ENCODE data around the gene IFT172. TPM values are rescaled to one million over a fixed set of nuclear protein-coding genes. Genes with fewer than 3 reads are reported as not detected.

IFT172 gene
- total and polyA plus RNA-seq, 2 of the 4 experiments (the other 2 are of a cell fraction) = 18.8 to 25.5 TPM

DNA sequence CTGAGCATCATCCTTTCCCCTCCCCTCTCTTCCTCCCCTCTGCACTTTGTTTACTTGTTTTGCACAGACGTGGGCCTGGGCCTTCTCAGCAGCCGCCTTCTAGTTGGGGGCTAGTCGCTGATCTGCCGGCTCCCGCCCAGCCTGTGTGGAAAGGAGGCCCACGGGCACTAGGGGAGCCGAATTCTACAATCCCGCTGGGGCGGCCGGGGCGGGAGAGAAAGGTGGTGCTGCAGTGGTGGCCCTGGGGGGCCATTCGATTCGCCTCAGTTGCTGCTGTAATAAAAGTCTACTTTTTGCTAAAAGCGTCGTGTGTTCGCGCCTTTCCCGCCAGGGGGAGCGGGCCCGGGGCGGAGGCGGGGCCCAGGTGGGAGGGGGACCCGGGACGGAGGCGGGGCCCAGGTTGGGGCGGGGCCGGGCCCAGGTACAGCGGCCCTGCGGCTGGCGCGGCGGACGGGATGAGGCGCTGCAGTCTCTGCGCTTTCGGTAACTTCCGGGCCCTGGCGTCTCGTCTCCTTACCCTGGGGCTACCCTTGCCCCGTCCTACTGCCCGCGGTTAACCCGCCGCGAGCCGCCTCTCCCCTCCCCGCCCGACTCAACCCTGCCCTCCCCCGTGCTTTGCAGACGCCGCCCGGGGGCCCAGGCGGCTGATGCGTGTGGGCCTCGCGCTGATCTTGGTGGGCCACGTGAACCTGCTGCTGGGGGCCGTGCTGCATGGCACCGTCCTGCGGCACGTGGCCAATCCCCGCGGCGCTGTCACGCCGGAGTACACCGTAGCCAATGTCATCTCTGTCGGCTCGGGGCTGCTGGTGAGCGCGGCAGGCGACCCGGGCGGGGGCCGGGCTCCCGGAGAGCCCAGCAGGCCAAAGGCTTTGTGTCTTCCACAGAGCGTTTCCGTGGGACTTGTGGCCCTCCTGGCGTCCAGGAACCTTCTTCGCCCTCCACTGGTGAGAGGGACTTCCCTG, 47.3 kb downstream of the IFT172 start, which contains the start of gene KRTCAP3:
KRTCAP3 (plus strand) TSS at position 424 of the 962 bp plus-strand sequence; CDS start at position 456, 32 bp downstream.
- Histone ChIP-seq H3K4me3 (ENCODE audit: insufficient read depth, low read depth, low read length) (no peak within 1 kb of the TSS), H3K27ac (ENCODE audit: insufficient read depth, low read length) (no peak within 1 kb of the TSS), H2AFZ (replicated peaks; ENCODE audit: low read length, poor library complexity) (no peak within 1 kb of the TSS), H3K79me1 (ENCODE audit: low read depth in 1 of 2, low read length in 2 of 2) (no peaks in the 10 kb centered on the region; a peak in 1 of 4 replicates), H3K4me1 (ENCODE audit: control insufficient read depth, insufficient read depth, low read length) (no peaks in the 10 kb centered on the region), H2BK120ac (ENCODE audit: low read depth, low read length) (no peak within 1 kb of the TSS), H2AK5ac (ENCODE audit: low read depth, low read length) (no peak within 1 kb of the TSS), H4K20me1 (ENCODE audit: insufficient read depth, low read length) (peaks cover 4% of the 10 kb centered on the region), H3K18ac (ENCODE audit: low read depth, low read length) (no peak within 1 kb of the TSS), H3K56ac (ENCODE audit: extremely low read depth, insufficient read depth, low read length) (no peak within 1 kb of the TSS), H3K4me2 (ENCODE audit: low read depth, low read length) (no peak within 1 kb of the TSS), H3K14ac (replicated peaks; ENCODE audit: low read depth, low read length) (no peak within 1 kb of the TSS), H3K36me3 (ENCODE audit: control insufficient read depth, insufficient read depth, low read length) (peaks cover 39% of the 10 kb centered on the region), H2BK5ac (ENCODE audit: low read depth, low read length, poor library complexity, severe bottlenecking) (no peak within 1 kb of the TSS), H3K9me1 (ENCODE audit: insufficient read depth, low read length) (no peaks in the 10 kb centered on the region), H4K91ac (ENCODE audit: insufficient read depth, low read depth, low read length) (no peak within 1 kb of the TSS), H3K9me3 (ENCODE audit: control insufficient read depth, insufficient read depth, low read length) (no peaks in the 10 kb centered on the region), H3K9ac (ENCODE audit: low read depth, low read length) (no peak within 1 kb of the TSS), H3K4ac (ENCODE audit: low read depth, low read length) (no peak within 1 kb of the TSS), H3K27me3 (ENCODE audit: control insufficient read depth, insufficient read depth, low read length) (no peaks in the 10 kb centered on the region), H2AK9ac (replicated peaks; ENCODE audit: low read depth, low read length, poor library complexity) (peak within 1 kb of the TSS; percentile 55), H4K5ac (ENCODE audit: low read depth, low read length) (no peak within 1 kb of the TSS), H2BK20ac (ENCODE audit: low read depth, low read length) (no peak within 1 kb of the TSS), H4K8ac (ENCODE audit: low read depth in 2 of 2, low read length in 2 of 2) (no peak within 1 kb of the TSS), H2BK15ac (ENCODE audit: low read depth, low read length) (no peak within 1 kb of the TSS), H3K23ac (ENCODE audit: low read depth, low read length) (no peak within 1 kb of the TSS)
- CTCF ChIA-PET = no interaction called here
- 59% methylated on average over 32 of the region's 80 CpGs; no CpG with 5 or more reads in 1 of the 2 experiments for WGBS, 2 experiments (ENCODE audit: extremely low coverage in 2 of 2, insufficient read length in 1 of 2)
- POLR2A ChIA-PET (ENCODE audit: unreplicated experiment) = no interaction called here
- DNase-seq (no peak), ATAC-seq (ENCODE audit: low read depth) (peak; percentile 19)
- in situ Hi-C loops (cut with MboI; ENCODE audit: low sequenced_read_pairs) (no loop called here), intact Hi-C loops (cut with micrococcal nuclease) (no loop called here), dilution Hi-C loops (cut with HindIII; ENCODE audit: low sequenced_read_pairs, unreplicated experiment) (no loop called here)
- no TSS peak for BruUV-seq (replicated peaks)
- TF ChIP-seq, protein P1, sequence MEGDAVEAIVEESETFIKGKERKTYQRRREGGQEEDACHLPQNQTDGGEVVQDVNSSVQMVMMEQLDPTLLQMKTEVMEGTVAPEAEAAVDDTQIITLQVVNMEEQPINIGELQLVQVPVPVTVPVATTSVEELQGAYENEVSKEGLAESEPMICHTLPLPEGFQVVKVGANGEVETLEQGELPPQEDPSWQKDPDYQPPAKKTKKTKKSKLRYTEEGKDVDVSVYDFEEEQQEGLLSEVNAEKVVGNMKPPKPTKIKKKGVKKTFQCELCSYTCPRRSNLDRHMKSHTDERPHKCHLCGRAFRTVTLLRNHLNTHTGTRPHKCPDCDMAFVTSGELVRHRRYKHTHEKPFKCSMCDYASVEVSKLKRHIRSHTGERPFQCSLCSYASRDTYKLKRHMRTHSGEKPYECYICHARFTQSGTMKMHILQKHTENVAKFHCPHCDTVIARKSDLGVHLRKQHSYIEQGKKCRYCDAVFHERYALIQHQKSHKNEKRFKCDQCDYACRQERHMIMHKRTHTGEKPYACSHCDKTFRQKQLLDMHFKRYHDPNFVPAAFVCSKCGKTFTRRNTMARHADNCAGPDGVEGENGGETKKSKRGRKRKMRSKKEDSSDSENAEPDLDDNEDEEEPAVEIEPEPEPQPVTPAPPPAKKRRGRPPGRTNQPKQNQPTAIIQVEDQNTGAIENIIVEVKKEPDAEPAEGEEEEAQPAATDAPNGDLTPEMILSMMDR (conservative IDR thresholded peaks at IDR 0.05; ENCODE audit: low read depth, low read length) = no peak
- TF ChIP-seq NFE2L2 (IDR thresholded peaks at IDR 0.05; ENCODE audit: low read depth, low read length) (no peak), CEBPB (IDR thresholded peaks at IDR 0.05; ENCODE audit: low read depth, low read length) (no peak), RAD21 (IDR thresholded peaks at IDR 0.05; ENCODE audit: low read length) (no peak), FOS (IDR thresholded peaks at IDR 0.05; ENCODE audit: low read depth, low read length) (no peak), USF2 (IDR thresholded peaks at IDR 0.05; ENCODE audit: low read depth, low read length) (no peak), MXI1 (IDR thresholded peaks at IDR 0.05; ENCODE audit: borderline replicate concordance, low read depth, low read length) (no peak), RCOR1 (IDR thresholded peaks at IDR 0.05; ENCODE audit: insufficient replicate concordance, low read length) (no peak), RFX5 (IDR thresholded peaks at IDR 0.05; ENCODE audit: low read depth, low read length) (no peak), MAFK (IDR thresholded peaks at IDR 0.05; ENCODE audit: low read depth, low read length) (no peak), BHLHE40 (IDR thresholded peaks at IDR 0.05; ENCODE audit: low read depth, low read length) (no peak), MAZ (IDR thresholded peaks at IDR 0.05; ENCODE audit: borderline replicate concordance, low read depth, low read length) (no peak), CHD1 (IDR thresholded peaks at IDR 0.05; ENCODE audit: low read depth, low read length) (no peak), SMC3 (IDR thresholded peaks at IDR 0.05; ENCODE audit: low read depth, low read length) (no peak), POLR2A (IDR thresholded peaks at IDR 0.05; ENCODE audit: low read depth, low read length) (no peak)
